GM12878 (cell line): ENCODE data around the gene DUS2. TPM values are rescaled to one million over a fixed set of nuclear protein-coding genes. Genes with fewer than 3 reads are reported as not detected.

Source experiments
- ATAC-seq: fragments of 200-7000 bp; cut with Tn5 transposase; 3 replicates; pipeline ENCODE4 v1.9.1; 2020; ENCODE audit warnings: mild to moderate bottlenecking, moderate library complexity
- BruUV-seq: library from RNA; stranded (reverse); fragments of 400-500 nt; replicated peaks from 2 replicates; lab custom pipeline; 2021; lab: Mats Ljungman, UMichigan
- CTCF ChIA-PET: fragments of 300-600 bp; sonication (Branson Sonifier 250); formaldehyde crosslinking; extraction: SDS; loops from one replicate; lab custom pipeline; 2021; ENCODE audit warnings: inconsistent platforms; lab: Yijun Ruan, JAX
- POLR2A ChIA-PET: fragments of 350-600 bp; formaldehyde crosslinking; extraction: SDS; loops from one replicate; lab custom pipeline; 2021; ENCODE audit warnings: inconsistent platforms; lab: Charles Lee
- RAD21 ChIA-PET: fragments of 300-600 bp; sonication (Branson Sonifier 250); formaldehyde crosslinking; loops from one replicate; lab custom pipeline; 2023; ENCODE audit warnings: antibody characterized with exemption; ENCODE audit not compliant: unreplicated experiment; lab: Charles Lee
- SMC1A ChIA-PET: fragments of 300-600 bp; sonication (Branson Sonifier 250); formaldehyde crosslinking; loops from one replicate; lab custom pipeline; 2023; ENCODE audit not compliant: unreplicated experiment, uncharacterized antibody; lab: Charles Lee
- DNase-seq: peaks from one replicate; pipeline ENCODE4 v3.0.0-alpha.2; 2011; ENCODE audit warnings: low read depth, low spot score
- FAIRE-seq: peaks from 3 replicates; lab custom pipeline; 2011; peaks lifted over from hg19 to GRCh38; lab: Jason Lieb, UNC
- H2AFZ ChIP-seq: 2 replicates; pipeline ENCODE4 v1.6.0; 2011; ENCODE audit warnings: low read depth, low read length, control low read depth; ENCODE audit not compliant: control insufficient read depth
- H3K27ac ChIP-seq: 2 replicates; pipeline ENCODE4 v1.5.1; 2011; ENCODE audit warnings: control low read depth; ENCODE audit not compliant: control insufficient read depth, insufficient read depth
- H3K27me3 ChIP-seq, 2 experiments: replicated peaks in 1 of 2; 2 replicates each; pipeline versions ENCODE4 v1.6.0 to v1.6.1; 2011; ENCODE audit warnings: low read length in 1 of 2; ENCODE audit not compliant: control insufficient read depth in 2 of 2, insufficient read depth in 2 of 2
- H3K36me3 ChIP-seq, 2 experiments: 2 replicates each; pipeline ENCODE4 v1.5.1; 2011; ENCODE audit warnings: low read length in 1 of 2; ENCODE audit not compliant: control insufficient read depth in 2 of 2, insufficient read depth in 2 of 2
- H3K4me1 ChIP-seq: 2 replicates; pipeline ENCODE4 v1.6.1; 2011; ENCODE audit warnings: mild to moderate bottlenecking, low read length, moderate library complexity, mixed read lengths; ENCODE audit not compliant: control insufficient read depth, insufficient read depth
- H3K4me2 ChIP-seq: 2 replicates; pipeline ENCODE4 v1.6.0; 2011; ENCODE audit warnings: control low read depth; ENCODE audit not compliant: control insufficient read depth, insufficient read depth
- H3K4me3 ChIP-seq: fragments of 200-600 bp; sonication (generic); 2 replicates; pipeline ENCODE4 v1.5.1; 2016
- H3K79me2 ChIP-seq: 2 replicates; pipeline ENCODE4 v1.6.0; 2011; ENCODE audit warnings: low read length; ENCODE audit not compliant: control insufficient read depth, insufficient read depth
- H3K9ac ChIP-seq: 2 replicates; pipeline ENCODE4 v1.8.0; 2011; ENCODE audit warnings: low read length, control low read depth, mixed read lengths; ENCODE audit not compliant: control insufficient read depth, insufficient read depth
- H3K9me3 ChIP-seq: replicated peaks from 3 replicates; pipeline ENCODE4 v1.5.1; 2011; ENCODE audit warnings: mild to moderate bottlenecking, low read length; ENCODE audit not compliant: control insufficient read depth, insufficient read depth
- H4K20me1 ChIP-seq: 2 replicates; pipeline ENCODE4 v1.6.0; 2011; ENCODE audit not compliant: control insufficient read depth, insufficient read depth
- CHD4 ChIP-seq: fragments of 200-600 bp; sonication (generic); IDR thresholded peaks from 2 replicates; pipeline ENCODE4 v1.6.1; 2016; ENCODE audit warnings: mild to moderate bottlenecking
- FOS ChIP-seq: IDR thresholded peaks from 3 replicates; pipeline ENCODE4 v1.6.1; 2011; ENCODE audit warnings: borderline replicate concordance; ENCODE audit not compliant: insufficient read length; ENCODE audit errors: extremely low read depth
- HCFC1 ChIP-seq: fragments of 150-350 bp; IDR thresholded peaks from 2 replicates; pipeline ENCODE4 v1.6.1; 2014; ENCODE audit warnings: low read length
- JUND ChIP-seq: IDR thresholded peaks from 2 replicates; pipeline ENCODE4 v1.6.1; 2012; ENCODE audit warnings: low read depth, mild to moderate bottlenecking, low read length, improper control_type of control experiment, moderate library complexity
- NRF1 ChIP-seq: conservative IDR thresholded peaks from 2 replicates; pipeline ENCODE4 v1.6.1; 2011; ENCODE audit warnings: mild to moderate bottlenecking, low read depth, low read length, improper control_type of control experiment
- PAX5 ChIP-seq: IDR thresholded peaks from 2 replicates; pipeline ENCODE4 v1.6.1; 2011; ENCODE audit warnings: low read depth, low read length, borderline replicate concordance
- POLR2AphosphoS2 ChIP-seq: IDR thresholded peaks from 2 replicates; pipeline ENCODE4 v1.6.1; 2011; ENCODE audit warnings: low read depth, mild to moderate bottlenecking, low read length, improper control_type of control experiment, moderate library complexity
- WGBS: methylation state at CpG from one replicate; pipeline ENCODE4 v1.1.6; 2016; ENCODE audit warnings: low lambda C conversion rate; ENCODE audit not compliant: insufficient replicate concordance, insufficient coverage; ENCODE audit errors: missing lambda C conversion rate; 5-methylcytosine and 5-hydroxymethylcytosine counted together
- in situ Hi-C: fragments of 300-500 bp; cut with MboI; formaldehyde crosslinking; loops from 9 replicates; pipeline ENCODE4 v1.14.3; 2018; ENCODE audit warnings: mixed read lengths
- intact Hi-C: fragments of 100-400 bp; cut with micrococcal nuclease; formaldehyde crosslinking; loops from one replicate; pipeline ENCODE4 v1.14.2; 2022; ENCODE audit not compliant: unreplicated experiment
- polyA plus RNA-seq, 11 experiments: library from polyadenylated mRNA; depleted of rRNA in 4 of 11; unstranded in 6 of 11; stranded (reverse) in 5 of 11; fragments of >200 nt; fragmentation: Nextera tagmentation in 4 of 11; fragmentation: Illumina TruSeq in 1 of 11; extraction: Ambion mirVana in 4 of 11; extraction: Trizol in 1 of 11; gene quantifications; 1 replicate in 1 of 11; 2 replicates in 10 of 11; pipeline versions ENCODE4 v1.2.1 to v1.2.3, GENCODE V29; 2011 to 2016; ENCODE audit warnings: inconsistent platforms in 2 of 11, missing spikeins in 2 of 11, low read depth in 1 of 11
- total RNA-seq, 4 experiments: library from RNA; depleted of rRNA in 3 of 4; stranded (reverse); fragments of >200 nt in 3 of 4; fragmentation: Illumina TruSeq in 1 of 4; extraction: Trizol in 1 of 4; gene quantifications; 2 replicates each; pipeline versions ENCODE4 v1.2.1 to v1.2.3, GENCODE V29; 2013 to 2021

DUS2 gene
- total and polyA plus RNA-seq, 10 of the 15 experiments (the other 5 are each of a cell fraction or from before 2014, with no cell fraction given), result 4.8 to 32.3 (median 25.5) TPM

- DNase-seq, result no peak
- in situ Hi-C loops, result no loop called here
- Histone ChIP-seq H3K9me3 (no peaks in the 10 kb centered on the region), H3K9ac (no peak overlapping the region), H2AFZ (no peak overlapping the region), H3K27me3 (no peaks in the 10 kb centered on the region), H4K20me1 (no peaks in the 10 kb centered on the region), H3K4me3 (no peak overlapping the region)
- 100% methylated on average over 3 of the region's 3 CpGs for WGBS
- no TSS peak for BruUV-seq
- RAD21 ChIA-PET, result interaction anchor here (0.9 kb wide), 1 partner anchor 25 kb away, joined by 3 read pairs; no protein-coding TSS in a partner anchor
- FAIRE-seq, result no peak
- ATAC-seq, result no peak
- TF ChIP-seq JUND, result no peak
- no peak for TF ChIP-seq PAX5
- TF ChIP-seq, all 136 proteins: peak for 0
- CTCF ChIA-PET, result interaction anchor here (0.7 to 7.6 kb wide), 3 partner anchors 10 to 131 kb away, joined by 3 to 58 read pairs (median 4); no protein-coding TSS in a partner anchor
- H3K79me2 ChIP-seq, result peaks cover 69% of the 10 kb centered on the region
- H3K36me3 ChIP-seq, result no peaks in the 10 kb centered on the region; a peak in 1 of 4 replicates
- POLR2A ChIA-PET, result interaction anchor here (0.8 to 1.1 kb wide), 2 partner anchors 12 to 13 kb away, joined by 3 read pairs; no protein-coding TSS in a partner anchor
- peaks cover 6% of the 10 kb centered on the region; the same call in 1 of the 2 replicates for H3K4me1 ChIP-seq
- H3K27ac ChIP-seq, result no peak overlapping the region
- intact Hi-C loops, result no loop called here
- no peak overlapping the region for H3K4me2 ChIP-seq
- SMC1A ChIA-PET, result interaction anchor here (0.9 to 1.6 kb wide), 6 partner anchors 12 to 52 kb away, joined by 3 to 5 read pairs (median 3); no protein-coding TSS in a partner anchor
Measured at GRCh38 chr16:68097895-68098294, 74.8 kb downstream of the DUS2 start.

DNA sequence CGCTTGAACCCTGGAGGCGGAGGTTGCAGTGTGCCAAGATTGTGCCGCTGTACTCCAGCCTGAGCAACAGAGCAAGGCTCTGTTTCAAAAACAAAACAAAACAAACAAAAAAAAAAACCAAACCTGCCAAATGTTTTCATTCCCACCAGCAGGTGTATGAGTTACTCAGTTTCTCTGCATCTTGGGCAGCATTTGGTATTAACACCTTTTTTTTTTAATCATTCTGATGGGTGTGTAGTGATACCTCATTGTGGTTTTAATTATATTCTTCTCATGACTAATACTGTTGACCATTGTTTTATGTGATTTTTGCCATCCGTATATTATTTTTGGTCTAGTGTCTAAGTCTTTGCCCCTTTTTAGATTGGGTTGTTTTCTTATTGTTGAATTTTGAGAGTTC lies 77.4 kb downstream of the DUS2 start:
- in situ Hi-C loops, result no loop called here
- Histone ChIP-seq H3K36me3 (no peaks in the 10 kb centered on the region; a peak in 1 of 4 replicates), H3K9ac (no peak overlapping the region), H3K27ac (no peak overlapping the region), H3K79me2 (peaks cover 58% of the 10 kb centered on the region), H3K4me3 (no peak overlapping the region), H4K20me1 (no peaks in the 10 kb centered on the region), H2AFZ (no peak overlapping the region), H3K4me1 (no peaks in the 10 kb centered on the region), H3K9me3 (peaks cover 4% of the 10 kb centered on the region), H3K27me3 (no peaks in the 10 kb centered on the region)
- FAIRE-seq (no peak), ATAC-seq (no peak)
- POLR2A ChIA-PET, result no interaction called here
- no TSS peak for BruUV-seq
- CTCF ChIA-PET, result interaction anchor here (0.8 to 1.0 kb wide), 2 partner anchors 8 to 9 kb away, joined by 3 to 4 read pairs; no protein-coding TSS in a partner anchor
- SMC1A ChIA-PET, result no interaction called here
- 81% methylated on average over 4 of the region's 4 CpGs for WGBS
- intact Hi-C loops, result no loop called here
- TF ChIP-seq NRF1, result no peak
- no peak for TF ChIP-seq POLR2AphosphoS2
- no peak for TF ChIP-seq HCFC1
- no peak for TF ChIP-seq CHD4
- no peak for TF ChIP-seq FOS
- TF ChIP-seq, all 136 proteins: peak for 0
- RAD21 ChIA-PET, result no interaction called here
- no peak overlapping the region for H3K4me2 ChIP-seq
- no peak for DNase-seq
